ENCODE measurements around the gene KRTAP10-5.

Gene KRTAP10-5

DNA sequence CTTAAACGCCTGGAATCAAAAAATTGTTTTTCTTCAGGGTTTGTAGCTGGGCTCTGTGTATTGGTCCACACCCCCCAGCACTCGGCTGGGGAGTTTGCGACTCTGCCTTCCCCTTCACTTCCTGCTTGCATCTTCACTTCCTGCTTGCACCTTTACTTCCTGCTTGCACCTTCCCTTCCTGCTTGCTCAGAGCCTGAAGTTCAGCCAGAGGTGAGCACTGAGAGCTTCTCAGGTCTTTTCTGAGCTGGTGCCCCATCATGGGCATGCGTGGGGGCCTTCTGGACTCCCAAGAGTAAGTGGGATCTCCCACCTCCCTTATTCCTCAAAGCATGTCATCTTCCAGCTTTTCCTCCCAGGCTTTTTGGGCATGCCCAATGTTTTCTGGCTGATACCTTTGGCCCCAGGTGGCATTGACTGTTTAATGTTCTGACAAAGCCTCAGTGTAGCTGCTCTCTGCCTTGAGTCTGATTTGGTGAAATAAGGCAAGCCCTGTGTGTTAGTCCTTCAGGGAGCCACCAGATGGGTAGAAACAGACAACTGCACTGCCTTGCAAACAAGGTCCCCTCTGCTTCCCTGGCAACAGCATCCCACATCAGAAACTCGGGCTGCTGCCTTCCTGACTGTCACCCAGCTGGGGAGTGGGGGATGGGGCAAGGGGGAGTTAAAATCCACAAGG, 32.6 kb downstream of the KRTAP10-5 start:
- no peak for DNase-seq

DNA sequence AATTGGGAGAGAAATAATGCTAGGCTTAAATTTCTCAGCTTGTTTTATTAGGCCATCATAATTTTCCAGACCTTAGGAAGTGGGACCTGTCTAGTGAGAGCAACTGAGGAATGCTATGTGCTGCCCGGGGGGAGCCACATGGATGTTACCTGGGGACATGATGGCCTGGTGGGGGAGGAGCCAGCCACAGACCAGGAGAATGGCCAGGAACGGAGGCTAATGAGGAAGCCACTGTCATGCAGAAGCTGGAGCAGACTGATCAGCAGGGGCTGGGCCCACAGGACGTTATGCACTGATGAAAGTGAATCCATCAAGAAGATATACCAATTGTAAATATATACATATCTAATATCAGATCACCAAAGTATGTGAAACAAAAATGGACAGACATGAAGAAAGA, 35.8 kb downstream of the KRTAP10-5 start:
- DNase-seq = no peak

DNA sequence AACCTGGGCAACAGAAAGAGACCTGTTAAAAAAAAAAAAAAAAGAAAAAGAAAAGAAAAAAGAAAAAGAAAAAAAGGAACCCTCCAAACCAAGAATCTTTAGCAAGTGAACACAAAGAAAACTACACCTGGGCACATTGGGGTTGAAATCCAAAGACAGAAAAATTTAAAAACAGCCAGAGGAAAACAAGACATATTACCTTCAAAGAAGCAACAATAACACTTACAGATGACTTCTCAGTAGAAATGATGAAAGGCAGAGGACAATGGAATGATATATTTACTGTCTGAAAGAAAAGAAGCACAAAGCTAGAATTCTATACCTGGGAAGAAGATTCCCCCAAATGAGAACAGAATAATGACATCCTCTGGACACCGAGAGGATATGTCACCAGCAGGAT, 37.7 kb downstream of the KRTAP10-5 start:
- no peak for DNase-seq

DNA sequence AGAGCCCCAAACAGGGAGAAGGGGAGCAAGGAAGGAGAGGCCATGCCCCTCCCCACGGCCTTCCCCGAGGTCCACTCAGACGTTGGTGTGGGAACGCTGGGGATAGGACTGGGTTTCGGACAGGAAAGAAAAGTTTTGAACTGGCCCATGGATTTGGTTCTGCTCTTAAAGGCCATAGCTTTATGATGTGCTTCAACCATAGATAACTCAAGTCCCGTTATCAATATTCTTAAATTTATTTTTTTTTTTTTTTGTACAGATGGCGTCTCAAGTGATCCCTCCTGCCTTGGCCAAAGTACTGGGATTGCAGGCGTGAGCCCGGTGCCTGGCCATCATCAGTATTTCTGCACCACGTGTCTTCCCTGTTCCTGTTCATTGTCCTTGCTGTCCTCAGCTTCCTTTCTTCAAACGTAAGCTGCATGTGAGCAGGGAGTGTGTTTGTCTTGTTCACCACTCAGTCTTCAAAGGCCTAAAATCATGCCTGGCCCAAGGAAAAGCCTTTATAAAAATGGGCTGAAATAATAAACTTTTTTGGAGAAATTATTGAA, 39.6 kb downstream of the KRTAP10-5 start:
- no peak for DNase-seq

DNA sequence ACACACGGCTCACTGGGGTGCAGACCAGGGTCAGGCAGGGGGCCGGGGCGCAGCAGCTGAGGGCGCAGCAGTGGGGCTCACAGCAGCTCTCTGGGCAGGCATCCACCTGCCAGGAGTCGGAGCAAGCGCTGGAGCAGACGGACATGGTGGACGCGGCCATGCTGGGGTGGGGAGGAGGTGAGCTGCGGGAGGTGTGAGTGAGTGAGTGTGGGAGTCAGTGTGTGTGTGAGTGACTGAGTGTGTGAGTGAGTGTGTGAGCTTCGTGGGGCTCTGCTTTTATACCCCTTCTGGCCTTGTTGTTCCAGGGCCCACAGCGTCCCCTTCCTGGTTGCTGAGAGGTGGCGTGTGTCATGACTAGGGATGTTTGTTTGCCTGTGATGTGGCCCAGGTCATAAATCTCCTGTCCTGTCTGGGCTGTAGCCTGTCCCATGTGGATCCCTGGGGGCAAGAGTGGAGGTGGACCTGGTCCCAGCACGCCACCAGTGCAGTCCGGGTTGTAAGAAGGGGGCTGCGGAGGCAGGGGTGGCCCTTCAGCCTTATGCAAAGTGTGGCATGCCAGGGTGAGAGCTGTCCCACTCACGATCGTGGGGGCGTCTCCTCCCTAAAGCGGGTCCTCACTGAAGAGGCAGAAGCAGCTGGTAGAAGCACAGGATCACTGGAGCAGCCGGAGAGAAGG, 40.3 kb downstream of the KRTAP10-5 start, which contains the start of gene KRTAP10-1:
KRTAP10-1 (minus strand) TSS at position 205 of the 676 bp plus-strand sequence; CDS start at position 160, 45 bp downstream.
- no peak for DNase-seq

DNA sequence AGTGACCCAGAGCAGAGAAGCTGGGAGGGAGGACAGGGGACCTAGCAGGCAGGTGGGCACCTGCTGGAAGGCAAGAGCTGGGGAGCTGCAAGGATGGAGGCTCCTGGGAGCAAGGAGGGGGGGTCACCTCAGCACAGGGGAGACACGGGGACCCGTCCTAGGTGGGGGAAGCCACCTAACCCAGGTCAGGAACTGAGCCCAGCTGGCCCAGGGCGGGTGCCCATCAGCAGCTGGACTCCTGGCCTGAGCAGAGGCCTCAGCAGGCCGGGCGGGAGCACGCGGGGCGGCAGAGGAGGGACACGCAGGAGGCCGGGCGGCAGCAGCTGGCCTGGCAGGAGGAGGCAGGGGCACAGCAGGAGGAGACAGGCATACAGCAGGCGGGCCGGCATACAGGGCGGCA, 41.4 kb downstream of the KRTAP10-5 start:
- DNase-seq = no peak

DNA sequence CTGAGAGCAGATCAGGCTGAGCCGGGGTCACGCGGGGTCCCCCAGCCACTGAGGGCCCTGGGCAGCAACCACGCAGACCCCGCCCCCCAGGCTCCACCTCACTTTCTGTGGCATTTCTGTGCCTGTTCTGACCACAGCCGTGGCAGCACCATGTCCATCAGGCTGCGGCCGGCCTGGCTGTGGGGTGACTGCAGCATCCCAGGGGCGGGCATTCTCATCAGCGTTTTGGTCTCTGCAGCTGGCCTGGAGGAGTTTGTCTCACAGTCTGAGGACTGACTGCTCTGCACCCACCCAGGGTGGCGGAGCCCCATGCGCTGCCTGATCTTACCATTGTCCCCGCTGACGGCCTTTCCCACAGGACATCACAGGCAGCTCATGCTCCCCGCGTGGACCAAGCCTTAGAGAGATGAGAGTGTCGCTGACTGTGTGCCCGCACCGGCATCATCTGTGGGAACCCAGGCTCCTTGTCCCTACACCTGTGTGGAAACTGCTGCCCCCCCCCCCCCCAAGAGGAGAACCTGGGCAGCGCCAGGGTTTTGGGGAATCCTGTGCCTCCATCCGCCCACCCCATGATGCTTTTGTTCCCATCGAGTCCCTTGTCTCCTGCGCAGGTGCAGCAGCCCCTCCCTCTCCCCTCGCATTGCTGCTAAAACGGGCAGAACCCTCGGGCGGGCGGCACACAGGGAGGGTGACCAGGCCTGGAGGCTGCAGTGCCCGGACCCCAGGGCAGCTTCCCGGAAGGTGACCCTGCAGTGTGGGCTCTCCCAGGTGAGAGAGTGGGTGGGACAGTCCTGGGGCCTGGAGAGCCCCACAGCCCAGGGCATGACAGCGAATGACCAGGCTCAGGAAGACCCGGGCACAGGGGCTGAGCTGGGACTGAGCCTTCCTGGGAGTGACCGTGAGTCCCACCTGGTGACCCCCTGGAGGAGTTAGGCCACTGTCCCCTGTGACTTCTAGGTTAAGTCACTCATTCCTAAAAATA, 42.2 kb downstream of the KRTAP10-5 start:
- DNase-seq = no peak

DNA sequence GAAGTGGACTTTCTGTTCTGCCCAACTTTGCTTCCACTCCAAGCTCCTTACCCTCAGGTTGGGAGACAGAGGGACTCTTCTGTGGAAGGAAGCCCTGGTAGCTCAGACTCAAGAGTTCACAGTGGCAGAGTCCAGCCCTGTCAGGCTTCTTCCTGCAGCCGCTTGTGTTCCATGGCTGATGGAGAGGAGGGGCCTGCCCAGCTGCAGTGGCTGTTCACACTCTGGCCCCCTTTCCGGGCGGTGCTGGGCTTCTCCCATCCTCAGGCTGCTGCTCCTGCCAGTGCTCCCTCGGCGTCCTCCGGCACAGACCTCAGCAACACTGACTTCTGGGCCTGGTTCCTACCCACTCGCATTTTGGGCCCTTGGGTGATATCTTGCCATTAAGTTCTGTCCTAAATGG, 44.4 kb downstream of the KRTAP10-5 start:
- no peak for DNase-seq

DNA sequence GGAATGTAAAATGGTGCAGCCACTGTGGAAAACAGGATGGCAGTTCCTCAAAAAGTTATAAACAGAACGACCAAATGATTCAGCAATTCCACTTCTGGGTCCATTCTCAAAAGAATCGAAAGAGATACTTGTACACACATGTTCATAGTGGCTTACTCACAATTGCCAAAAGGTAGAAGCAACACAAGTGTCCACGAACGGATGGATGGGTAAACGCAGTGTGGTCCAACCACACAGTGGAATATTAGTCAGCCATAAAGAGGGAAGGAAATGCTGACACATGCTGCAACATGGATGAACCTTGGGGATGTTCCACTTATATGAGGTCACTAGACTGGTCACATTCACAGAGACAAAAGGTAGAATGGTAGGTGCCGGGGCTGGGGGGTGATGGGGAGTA, 45.7 kb downstream of the KRTAP10-5 start:
- DNase-seq = no peak

DNA sequence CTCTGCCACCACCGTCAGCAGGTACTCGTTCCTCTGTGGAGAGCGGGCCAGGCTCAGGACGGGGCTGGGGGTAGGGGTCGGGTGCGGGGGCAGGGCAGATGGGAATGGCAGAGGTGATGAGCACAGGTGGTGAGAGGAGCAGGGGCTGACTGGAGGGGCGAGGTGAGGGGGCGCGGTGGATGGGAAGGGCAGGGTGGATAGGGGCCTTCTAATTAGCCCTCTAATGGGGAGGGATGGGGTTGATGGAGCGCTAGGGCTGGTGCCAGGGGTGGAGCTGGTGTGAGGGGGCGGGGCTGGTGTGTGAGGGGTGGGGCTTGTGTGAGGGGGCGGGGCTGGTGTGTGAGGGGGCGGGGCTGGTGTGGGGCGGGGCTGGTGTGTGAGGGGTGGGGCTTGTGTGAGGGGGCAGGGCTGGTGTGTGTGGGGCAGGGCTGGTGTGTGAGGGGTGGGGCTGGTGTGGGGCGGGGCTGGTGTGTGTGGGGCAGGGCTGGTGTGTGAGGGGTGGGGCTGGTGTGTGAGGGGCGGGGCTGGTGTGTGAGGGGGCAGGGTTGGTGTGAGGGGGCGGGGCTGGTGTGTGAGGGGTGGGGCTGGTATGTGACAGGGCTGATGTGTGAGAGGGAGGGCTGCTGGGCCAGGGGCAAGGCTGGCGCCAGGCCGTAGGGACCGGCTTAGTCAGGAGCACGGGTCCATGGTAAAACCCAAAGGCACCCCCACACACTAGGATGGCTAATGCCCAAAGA, 46.3 kb downstream of the KRTAP10-5 start:
- DNase-seq = no peak

DNA sequence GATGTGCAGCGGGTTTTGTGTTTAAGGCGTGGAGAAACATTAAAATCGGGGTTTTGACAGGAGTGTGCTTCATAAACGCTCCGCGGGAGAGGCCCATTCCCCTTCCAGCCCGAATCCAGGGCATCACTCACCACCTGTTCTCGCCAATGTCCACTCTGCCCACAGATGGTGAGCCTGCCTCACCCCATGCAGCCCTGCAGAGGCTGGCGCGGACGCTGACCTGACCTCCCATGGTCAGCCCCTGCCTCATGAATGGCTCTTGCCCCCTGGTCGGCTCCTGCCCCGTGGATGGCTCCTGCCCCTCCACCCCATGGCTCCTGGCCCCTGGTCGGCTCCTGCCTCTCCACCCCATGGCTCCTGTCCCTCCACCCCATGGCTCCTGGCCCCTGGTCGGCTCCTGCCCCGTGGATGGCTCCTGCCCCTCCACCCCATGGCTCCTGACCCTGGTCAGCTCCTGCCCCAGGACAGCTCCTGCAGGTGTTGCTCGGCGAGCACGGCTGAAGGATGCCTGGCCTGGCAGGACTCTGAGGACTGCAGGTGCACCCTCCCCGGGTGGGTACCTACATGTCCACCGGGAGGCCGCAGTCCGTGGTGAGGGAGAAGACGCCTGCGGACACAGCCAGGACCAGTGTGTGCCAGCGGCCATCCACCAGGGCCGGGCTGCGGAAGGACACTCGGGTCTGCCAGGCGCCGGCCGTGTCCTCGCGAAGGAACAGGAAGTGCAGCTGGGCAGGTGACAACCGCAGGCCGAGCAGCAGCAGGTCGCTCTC, 47.1 kb downstream of the KRTAP10-5 start:
- DNase-seq = no peak

DNA sequence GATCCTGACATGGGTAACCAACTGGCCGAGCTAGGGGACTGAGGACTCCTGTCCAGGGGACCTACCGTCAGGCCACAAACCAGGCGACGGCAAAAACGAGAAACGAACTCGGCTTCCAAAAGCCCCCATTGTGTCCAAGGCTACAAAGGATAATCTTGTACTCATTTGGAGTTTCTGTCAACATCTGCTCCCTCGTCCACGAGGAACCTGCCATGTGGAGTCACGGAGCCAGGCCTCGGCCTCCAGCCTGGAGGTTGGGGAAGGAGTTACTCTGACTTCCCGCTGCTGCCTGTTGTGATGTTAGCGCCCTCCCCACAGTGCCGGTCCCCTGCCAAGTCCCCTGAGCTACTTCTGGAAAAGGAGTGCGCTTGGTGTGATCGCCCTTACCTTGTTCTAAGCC, 47.7 kb downstream of the KRTAP10-5 start:
- no peak for DNase-seq

DNA sequence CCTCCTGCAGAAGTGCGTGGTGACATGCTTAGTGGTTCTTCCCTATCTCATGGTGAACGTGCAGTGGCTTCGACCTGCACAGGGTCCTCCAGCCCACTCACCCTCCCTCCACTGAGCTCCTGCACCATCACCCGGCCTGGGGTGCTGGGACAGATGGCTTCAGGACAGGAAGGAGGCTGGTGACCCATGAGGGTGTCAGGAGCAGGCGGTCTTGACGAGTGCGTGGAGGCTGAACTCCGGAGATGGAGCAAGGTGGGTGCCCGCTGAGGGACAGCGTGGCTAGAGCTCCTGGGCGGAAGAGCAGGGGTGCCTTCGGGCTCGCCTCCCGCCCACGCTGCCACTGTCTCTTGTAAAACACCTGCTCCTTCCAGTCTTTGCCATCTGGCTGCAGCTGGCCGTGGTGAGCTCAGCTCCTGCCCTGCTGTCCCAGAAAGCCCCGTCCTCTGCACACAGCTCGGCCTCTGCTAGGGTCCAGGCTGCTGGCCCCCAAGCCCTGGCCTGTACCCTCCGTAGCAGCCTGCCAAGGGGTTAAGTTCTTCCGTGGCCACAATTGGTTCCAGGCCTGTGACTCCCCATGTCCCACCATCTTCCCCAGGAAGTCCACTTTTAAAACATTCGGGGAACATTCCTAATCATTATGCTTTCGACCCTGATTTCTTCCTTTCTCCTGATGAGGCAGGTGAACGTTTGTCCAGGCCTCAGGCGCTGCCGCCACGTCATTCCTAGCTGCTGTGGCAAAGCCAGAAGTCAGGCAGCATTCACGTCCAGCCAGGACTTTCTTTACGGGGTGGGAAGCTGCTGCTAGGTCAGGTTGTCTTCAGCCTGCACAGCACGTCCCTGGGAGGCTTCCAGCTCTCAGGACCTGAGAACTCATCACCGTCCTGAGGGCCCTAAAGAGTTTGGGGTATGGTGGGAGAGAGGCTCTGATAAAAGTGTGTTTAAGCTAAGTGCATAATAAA, 48.5 kb downstream of the KRTAP10-5 start:
- no peak for DNase-seq

DNA sequence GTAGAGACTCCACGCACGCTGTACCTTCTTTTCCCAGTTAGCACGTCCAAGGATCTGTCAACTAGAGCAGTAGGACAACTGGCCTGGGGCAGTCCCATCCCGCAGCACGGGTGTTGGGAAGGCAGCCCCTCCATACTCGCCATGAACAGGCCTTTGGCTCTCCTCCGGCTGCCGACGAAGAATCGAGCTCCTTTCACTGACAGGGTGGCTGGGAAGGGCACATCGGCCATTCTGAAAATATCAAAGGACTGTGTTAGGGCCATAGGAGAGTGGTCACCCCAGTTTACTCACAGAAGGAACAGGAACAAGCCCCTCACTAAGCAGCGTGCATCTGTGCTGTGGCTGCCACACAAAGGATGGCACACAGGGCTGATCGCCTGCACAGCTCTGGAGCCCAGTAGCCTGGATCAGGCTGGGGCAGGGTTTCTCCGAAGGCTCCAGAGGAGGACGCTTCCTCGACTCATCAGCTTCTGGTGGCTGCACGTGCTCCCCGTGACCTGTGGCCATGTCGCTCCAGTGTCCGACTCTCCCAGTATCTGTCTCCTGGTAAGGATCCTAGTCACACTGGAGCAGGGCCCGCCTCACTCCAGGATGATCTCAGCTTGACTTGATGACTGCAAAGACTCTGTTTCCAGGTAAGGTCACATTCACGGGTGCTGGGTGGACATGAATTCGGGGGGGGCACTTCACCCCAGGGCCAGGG, 49.4 kb downstream of the KRTAP10-5 start:
- DNase-seq = no peak

DNA sequence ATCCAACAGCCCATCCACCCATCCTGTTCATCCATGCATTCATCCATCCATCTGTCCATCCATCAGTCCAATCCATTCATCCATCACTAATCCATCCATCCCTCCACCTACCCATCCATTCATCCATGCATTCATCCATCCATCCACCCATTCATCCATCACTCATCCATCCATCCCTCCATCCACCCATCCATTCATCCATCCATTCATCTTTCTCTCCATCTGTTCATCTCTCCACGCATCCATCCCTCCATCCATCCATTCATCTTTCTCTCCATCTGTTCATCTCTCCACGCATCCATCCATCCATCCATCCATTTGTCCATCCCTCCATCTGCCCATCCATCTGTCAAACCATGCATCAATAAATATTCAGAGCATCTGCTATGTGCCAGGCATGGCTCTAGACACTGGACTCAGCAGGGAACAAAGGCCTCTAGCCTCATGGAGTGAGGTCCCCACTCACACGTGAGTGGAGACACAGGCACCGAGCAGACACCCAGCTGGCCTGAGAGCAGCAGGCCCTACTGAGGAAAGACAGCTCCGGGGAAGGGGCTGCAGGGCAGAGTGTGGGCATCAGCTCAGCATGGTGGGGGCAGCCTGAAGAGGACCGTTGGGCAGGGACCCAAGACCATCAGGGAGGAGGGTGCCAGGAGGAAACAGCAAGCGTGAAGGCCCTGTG, 50.0 kb downstream of the KRTAP10-5 start:
- no peak for DNase-seq

DNA sequence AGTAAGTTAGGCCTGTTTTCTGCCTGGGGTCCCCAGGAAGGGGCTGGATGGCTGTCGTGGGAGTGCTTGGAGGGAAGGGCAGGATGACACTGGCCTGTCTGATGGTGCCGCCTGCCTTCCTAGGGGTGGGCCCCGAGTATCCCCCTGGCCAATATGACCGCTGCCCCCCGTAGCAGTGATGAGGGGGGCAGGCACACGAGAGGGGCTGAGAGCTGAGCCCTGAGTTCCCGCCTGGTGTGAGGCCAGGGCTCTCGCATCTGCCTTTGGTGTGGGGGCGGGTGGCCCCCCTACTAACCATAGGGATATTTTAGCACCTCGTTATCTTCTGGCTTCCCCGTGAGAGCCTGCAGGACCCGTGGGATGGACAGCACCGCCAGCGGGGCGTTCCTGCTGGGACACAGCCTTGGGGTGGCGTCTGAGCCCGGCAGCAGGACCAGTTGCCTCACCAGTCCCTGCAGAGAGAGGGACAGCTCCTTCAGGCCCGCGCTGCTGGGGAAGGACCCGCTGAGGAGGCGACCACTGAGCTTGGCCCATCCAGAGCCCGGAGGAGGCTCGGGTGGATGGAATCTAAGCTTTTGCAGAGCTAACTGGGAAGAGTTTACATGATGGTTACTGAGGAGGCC, 50.8 kb downstream of the KRTAP10-5 start:
- no peak for DNase-seq
